Measurements from ENCODE around the gene CCDC92B.

- no peak for TF ChIP-seq CTCF (IDR thresholded peaks at IDR 0.05)
- TF ChIP-seq POLR2A (IDR thresholded peaks at IDR 0.05), result no peak
These were observed 58.2 kb downstream of the CCDC92B start for GRCh38 chr17:2691069-2691871.

All from ovary (tissue), 3 donors.